GM19239 (cell line): Measurements from ENCODE around the gene MOSMO.
"Not testable (repeated sequence)": the region's sequence is repeated elsewhere in the genome, so short reads cannot be mapped to it uniquely, and the experiment has no call there.

Experiments
- DNase-seq: peaks from one replicate; pipeline ENCODE4 v3.0.0; 2011; ENCODE audit warnings: low spot score; ENCODE audit not compliant: insufficient read length
- FAIRE-seq: peaks from 2 replicates; lab custom pipeline; 2011; peaks lifted over from hg19 to GRCh38; lab: Jason Lieb, UNC

The MOSMO gene

GRCh38 chr16:22124583-22125284, 116.8 kb downstream of the MOSMO start:
- FAIRE-seq = no peak
- DNase-seq = no peak

DNA sequence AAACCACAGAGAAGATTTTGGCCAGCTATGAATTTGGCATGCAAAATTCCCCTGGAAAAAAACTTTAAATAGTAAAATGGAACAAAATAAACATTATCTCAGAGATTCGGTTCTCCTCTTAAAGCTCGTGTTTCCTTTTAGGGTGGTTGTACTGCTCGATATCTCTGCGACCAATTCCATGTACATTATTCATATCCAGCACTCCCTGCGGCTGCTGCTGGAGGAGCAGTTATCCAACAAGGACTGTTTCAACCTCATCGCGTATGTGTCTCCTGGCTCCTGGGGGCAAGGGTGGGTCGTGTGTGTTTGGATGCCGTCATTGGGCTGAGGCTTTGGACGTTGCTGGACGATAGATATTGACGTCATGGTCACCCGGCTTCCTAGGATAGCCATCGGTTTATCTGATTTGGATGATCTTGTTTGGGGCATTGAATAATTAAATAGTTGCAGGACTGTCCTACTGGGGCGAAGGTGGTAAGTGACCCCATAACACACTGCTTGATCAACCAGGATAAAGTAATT, 118.2 kb downstream of the MOSMO start:
- FAIRE-seq (no peak), DNase-seq (no peak)

GRCh38 chr16:22128537-22128936, 120.6 kb downstream of the MOSMO start:
- DNase-seq, FAIRE-seq: not testable (repeated sequence)

DNA sequence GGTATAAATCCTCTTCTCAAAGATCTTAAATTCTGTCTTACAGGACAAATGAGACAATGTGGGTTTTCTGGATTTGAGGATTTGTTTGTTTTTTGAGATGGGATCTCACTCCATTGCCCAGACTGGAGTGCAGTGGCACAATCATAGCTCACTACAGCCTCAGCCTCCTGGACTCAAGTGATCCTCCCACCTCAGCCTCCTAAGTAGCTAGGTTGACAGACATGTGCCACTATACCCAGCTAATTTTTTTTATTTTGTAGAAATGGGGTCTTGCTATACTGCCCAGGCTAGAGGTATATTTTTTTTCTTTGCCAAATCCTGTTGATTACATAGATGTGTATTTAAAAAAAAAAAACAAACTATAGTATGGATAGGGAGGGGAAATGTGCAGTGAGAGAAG, 122.6 kb downstream of the MOSMO start:
- DNase-seq (no peak), FAIRE-seq (no peak)

DNA sequence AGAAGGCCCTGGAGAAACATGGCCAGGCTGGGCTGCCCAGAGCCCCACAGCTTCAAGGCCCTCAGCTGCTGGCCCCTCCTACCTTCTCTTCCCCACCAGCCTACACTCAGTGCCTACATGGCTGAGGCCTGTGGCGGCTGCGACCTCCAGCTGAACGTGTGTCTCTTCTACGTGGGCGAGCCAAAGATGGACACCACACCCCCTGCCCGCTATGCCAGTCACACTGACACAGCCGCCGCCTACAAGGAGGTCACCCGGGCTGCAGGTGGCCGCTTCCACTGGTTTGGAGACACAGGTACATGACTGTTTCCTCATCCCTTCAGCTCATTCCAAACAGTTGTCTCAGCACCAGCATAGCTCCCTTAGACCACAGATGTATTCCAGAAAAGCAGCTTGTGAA, 124.9 kb downstream of the MOSMO start:
- DNase-seq = no peak

More for the DNA sequence above, 124.9 kb downstream of the MOSMO start:
- FAIRE-seq = no peak
